HEK293T (cell line): ENCODE measurements around the gene ARRB1.

Experiments used
- CTCF ChIA-PET: fragments of 350-600 bp; formaldehyde crosslinking; extraction: SDS; loops from one replicate; lab custom pipeline; 2021; ENCODE audit warnings: antibody characterized with exemption, inconsistent platforms; lab: Yijun Ruan, JAX
- POLR2A ChIA-PET: fragments of 350-600 bp; formaldehyde crosslinking; extraction: SDS; loops from one replicate; lab custom pipeline; 2020; ENCODE audit warnings: antibody characterized with exemption, inconsistent platforms; lab: Yijun Ruan, JAX
- DNase-seq: peaks from one replicate; pipeline ENCODE4 v3.0.0; 2012; ENCODE audit warnings: mixed read lengths; ENCODE audit errors: extremely low spot score
- ARNT ChIP-seq: fragments of 450-650 bp; IDR thresholded peaks from 2 replicates; pipeline ENCODE4 v1.6.1; 2017; ENCODE audit warnings: mild to moderate bottlenecking
- BHLHE40 ChIP-seq: fragments of 450-650 bp; IDR thresholded peaks from 2 replicates; pipeline ENCODE4 v1.6.1; 2016; ENCODE audit warnings: mild to moderate bottlenecking, moderate library complexity, borderline replicate concordance
- CTBP1 ChIP-seq: fragments of 450-650 bp; IDR thresholded peaks from 2 replicates; pipeline ENCODE4 v1.6.1; 2016; ENCODE audit warnings: borderline replicate concordance
- ELF4 ChIP-seq: fragments of 450-650 bp; IDR thresholded peaks from 2 replicates; pipeline ENCODE4 v1.6.1; 2017; ENCODE audit warnings: antibody characterized with exemption
- FOXA1 ChIP-seq: fragments of 450-650 bp; IDR thresholded peaks from 2 replicates; pipeline ENCODE4 v1.6.1; 2016; ENCODE audit warnings: mild to moderate bottlenecking
- FOXK2 ChIP-seq: fragments of 450-650 bp; IDR thresholded peaks from 2 replicates; pipeline ENCODE4 v1.6.1; 2016; ENCODE audit warnings: mild to moderate bottlenecking
- FOXM1 ChIP-seq: fragments of 450-650 bp; IDR thresholded peaks from 2 replicates; pipeline ENCODE4 v1.6.1; 2017; ENCODE audit warnings: mild to moderate bottlenecking, borderline replicate concordance
- HDGF ChIP-seq: fragments of 450-650 bp; IDR thresholded peaks from 2 replicates; pipeline ENCODE4 v1.6.1; 2017; ENCODE audit warnings: antibody characterized with exemption, borderline replicate concordance
- L3MBTL2 ChIP-seq: fragments of 450-650 bp; conservative IDR thresholded peaks from 2 replicates; pipeline ENCODE4 v1.6.1; 2016; ENCODE audit warnings: mild to moderate bottlenecking
- LEF1 ChIP-seq: fragments of 450-650 bp; IDR thresholded peaks from 2 replicates; pipeline ENCODE4 v1.6.1; 2017; ENCODE audit warnings: mild to moderate bottlenecking, borderline replicate concordance
- NFRKB ChIP-seq: fragments of 450-650 bp; IDR thresholded peaks from 2 replicates; pipeline ENCODE4 v1.6.1; 2016; ENCODE audit warnings: mild to moderate bottlenecking, moderate library complexity
- SP1 ChIP-seq: fragments of 450-650 bp; IDR thresholded peaks from 2 replicates; pipeline ENCODE4 v1.6.1; 2017
- SUZ12 ChIP-seq: fragments of 450-650 bp; IDR thresholded peaks from 2 replicates; pipeline ENCODE4 v1.6.1; 2016; ENCODE audit warnings: mild to moderate bottlenecking
- TARDBP ChIP-seq: fragments of 450-650 bp; IDR thresholded peaks from 2 replicates; pipeline ENCODE4 v1.6.1; 2016
- ZNF384 ChIP-seq: fragments of 450-650 bp; IDR thresholded peaks from 2 replicates; pipeline ENCODE4 v1.6.1; 2016
- TF ChIP-seq, protein P1 (sequence below): fragments of 450-650 bp; IDR thresholded peaks from 2 replicates; pipeline ENCODE4 v1.6.1; 2016

ARRB1 gene

DNA sequence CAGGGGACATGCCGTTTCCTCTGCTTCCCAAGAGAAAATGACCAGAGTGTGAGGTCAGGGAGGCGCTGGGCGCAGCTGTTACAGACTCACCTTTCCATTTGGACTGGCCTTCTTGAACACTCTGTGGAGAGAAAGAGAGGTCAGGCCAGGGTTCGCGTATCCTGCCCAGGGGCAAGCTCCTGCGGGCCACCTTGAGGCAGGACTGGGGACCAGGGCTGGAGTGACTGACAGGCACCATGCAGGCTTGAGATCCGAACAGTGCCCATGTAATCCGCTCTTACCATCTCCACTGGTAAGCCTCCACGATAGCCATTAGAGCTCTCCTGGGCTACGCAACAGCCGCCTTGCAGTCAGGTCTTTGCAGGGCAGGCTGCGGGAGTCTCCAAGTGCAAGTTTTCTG, 61.5 kb downstream of the ARRB1 start:
- POLR2A ChIA-PET = no interaction called here
- no peak for DNase-seq

DNA sequence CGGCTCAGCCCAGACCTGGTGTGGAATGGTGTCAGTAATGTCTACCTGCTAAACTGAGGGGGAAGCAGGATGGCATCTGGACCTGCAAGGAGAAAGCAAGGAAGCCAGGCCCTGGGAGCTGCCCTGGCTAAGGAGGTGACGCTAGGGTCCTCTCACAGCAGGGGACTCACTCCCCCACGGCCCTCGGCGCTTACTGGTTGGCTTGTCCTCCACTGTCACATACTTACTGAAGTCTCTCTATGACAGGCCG, 62.0 kb downstream of the ARRB1 start:
- CTCF ChIA-PET = interaction anchor here (1.2 kb wide), 1 partner anchor 10 kb away, joined by 4 read pairs; no protein-coding TSS in a partner anchor
- no peak for TF ChIP-seq FOXA1
- TF ChIP-seq FOXK2 = no peak
- no peak for TF ChIP-seq ARNT
- no peak for TF ChIP-seq SP1
- TF ChIP-seq NFRKB = no peak
- TF ChIP-seq ZNF384 = no peak
- no peak for TF ChIP-seq ELF4
- TF ChIP-seq, protein P1, sequence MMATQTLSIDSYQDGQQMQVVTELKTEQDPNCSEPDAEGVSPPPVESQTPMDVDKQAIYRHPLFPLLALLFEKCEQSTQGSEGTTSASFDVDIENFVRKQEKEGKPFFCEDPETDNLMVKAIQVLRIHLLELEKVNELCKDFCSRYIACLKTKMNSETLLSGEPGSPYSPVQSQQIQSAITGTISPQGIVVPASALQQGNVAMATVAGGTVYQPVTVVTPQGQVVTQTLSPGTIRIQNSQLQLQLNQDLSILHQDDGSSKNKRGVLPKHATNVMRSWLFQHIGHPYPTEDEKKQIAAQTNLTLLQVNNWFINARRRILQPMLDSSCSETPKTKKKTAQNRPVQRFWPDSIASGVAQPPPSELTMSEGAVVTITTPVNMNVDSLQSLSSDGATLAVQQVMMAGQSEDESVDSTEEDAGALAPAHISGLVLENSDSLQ = no peak
- TF ChIP-seq L3MBTL2 = no peak
- TF ChIP-seq LEF1 = no peak
- TF ChIP-seq SUZ12 = no peak
- TF ChIP-seq BHLHE40 = no peak
- TF ChIP-seq TARDBP = no peak
- TF ChIP-seq CTBP1 = no peak
- TF ChIP-seq HDGF = no peak
- TF ChIP-seq FOXM1 = no peak
- POLR2A ChIA-PET = no interaction called here
- DNase-seq = no peak

More for the DNA sequence above, 61.5 kb downstream of the ARRB1 start:
- CTCF ChIA-PET = no interaction called here
- TF ChIP-seq SP1 = no peak
- TF ChIP-seq ARNT = no peak
- TF ChIP-seq CTBP1 = no peak
- TF ChIP-seq, protein P1 = no peak
- no peak for TF ChIP-seq LEF1
- no peak for TF ChIP-seq NFRKB
- no peak for TF ChIP-seq HDGF
- TF ChIP-seq L3MBTL2 = no peak
- no peak for TF ChIP-seq TARDBP
- no peak for TF ChIP-seq FOXM1
- TF ChIP-seq SUZ12 = no peak
- no peak for TF ChIP-seq FOXK2
- TF ChIP-seq ELF4 = no peak
- TF ChIP-seq ZNF384 = no peak
- TF ChIP-seq FOXA1 = no peak
- TF ChIP-seq BHLHE40 = no peak

DNA sequence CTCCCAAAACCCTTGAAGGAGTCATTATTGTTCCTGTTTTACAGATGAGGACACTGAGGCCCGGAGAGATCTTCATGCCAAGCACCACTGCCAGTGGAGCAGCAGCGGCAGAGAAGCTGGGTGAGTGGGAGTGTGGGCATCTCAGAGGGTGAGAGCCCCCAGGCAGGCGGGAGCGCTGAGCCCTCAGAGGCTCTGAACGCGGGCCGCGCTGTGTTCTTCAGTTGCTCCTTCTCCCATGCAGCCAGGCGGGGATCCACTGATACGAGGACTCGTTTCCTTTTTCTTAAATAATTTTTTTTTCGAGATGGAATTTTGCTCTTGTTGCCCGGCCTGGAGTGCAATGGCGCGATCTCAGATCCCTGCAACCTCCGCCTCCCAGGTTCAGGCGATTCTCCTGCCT, 63.9 kb downstream of the ARRB1 start:
- ChIA-PET CTCF (no interaction called here), POLR2A (no interaction called here)
- TF ChIP-seq FOXM1 = no peak
- no peak for DNase-seq

DNA sequence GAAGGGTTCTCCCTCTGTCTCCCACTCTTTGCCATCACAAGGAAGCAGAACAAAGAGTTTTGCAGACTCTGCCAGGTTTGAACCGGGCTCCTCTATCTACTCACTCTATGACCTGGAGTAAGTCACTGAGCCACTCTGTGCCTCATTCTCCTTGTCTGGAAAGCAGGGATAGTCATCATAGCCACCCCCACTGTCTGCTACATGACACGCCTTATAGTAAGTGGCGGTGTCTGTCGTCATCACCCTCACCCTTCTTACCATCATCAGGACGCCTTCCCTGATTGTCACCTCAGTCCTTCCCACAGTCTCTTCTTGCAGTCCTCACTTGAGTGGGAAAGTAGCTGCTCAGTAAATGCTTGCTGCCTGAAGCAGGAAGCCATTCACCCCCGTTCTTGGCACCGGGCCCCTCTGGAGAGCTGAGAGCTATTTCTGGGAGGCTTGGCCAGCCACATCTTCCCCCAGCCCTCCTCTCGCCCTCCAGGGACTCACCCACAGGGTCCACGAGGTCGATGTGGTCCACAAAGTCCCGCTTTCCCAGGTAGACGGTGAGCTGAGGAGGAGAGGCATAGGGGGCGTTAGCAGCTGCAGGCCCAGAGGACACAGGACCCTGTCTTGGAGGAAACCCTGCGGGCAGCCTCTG, 64.5 kb downstream of the ARRB1 start:
- TF ChIP-seq, protein P1 = no peak
- no peak for TF ChIP-seq FOXK2
- TF ChIP-seq L3MBTL2 = no peak
- no peak for TF ChIP-seq ARNT
- TF ChIP-seq FOXA1 = no peak
- no peak for TF ChIP-seq SP1
- DNase-seq = no peak
- ChIA-PET POLR2A (no interaction called here), CTCF (no interaction called here)

DNA sequence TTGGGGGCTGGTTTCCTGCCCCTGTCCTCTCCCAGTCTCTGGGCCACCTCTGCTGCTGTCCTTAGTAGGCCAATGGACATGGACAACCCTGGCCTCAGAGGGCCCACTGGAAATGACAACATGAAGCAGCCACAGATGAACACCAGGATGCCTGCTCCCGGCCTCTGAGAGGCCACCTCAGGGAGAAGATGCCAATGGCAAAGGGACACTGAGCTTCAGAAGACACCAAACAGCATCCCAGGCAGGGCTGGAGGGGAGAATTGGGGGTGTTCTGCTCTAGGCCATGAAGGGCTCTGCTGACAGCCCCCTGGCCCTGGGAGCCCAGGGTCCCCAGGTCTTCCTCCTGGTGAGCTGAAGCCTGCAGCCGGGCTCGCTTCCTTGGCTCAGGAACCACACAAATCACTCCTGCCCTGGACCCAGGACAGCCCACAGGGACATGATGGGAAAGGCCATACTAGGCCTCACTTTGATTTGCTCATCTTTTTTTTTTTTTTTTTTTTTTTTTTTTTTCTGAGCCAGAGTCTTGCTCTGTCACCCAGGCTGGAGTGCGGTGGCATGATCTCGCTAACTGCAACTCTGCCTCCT, 65.6 kb downstream of the ARRB1 start:
- TF ChIP-seq FOXK2 (no peak), CTBP1 (no peak), HDGF (no peak), FOXM1 (no peak), ARNT (no peak), NFRKB (no peak), LEF1 (no peak), TARDBP (no peak), ZNF384 (no peak), SP1 (no peak), BHLHE40 (no peak), FOXA1 (no peak), SUZ12 (no peak), L3MBTL2 (no peak), ELF4 (no peak)
- TF ChIP-seq, protein P1 = no peak
- ChIA-PET POLR2A (no interaction called here), CTCF (no interaction called here)
- DNase-seq = no peak
